ENCODE data around the gene ZNF160.

DNA sequence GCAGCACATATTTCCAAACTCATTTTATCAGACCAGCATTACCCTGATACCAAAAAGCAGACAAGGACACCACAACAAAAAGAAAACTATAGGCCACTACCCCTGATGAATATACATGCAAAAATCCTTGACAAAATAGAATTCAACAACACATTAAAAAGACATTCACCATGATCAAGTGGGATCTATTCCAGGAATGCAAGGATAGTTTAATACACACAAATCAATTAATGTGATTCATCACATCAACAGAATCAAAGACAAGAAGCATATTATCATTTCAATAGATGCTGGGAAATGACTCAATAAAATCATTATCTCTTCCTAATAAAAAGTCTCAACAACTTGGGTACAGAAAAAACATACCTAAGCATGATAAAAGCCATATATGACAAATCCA is 44.4 kb upstream of the ZNF160 start:
- TF ChIP-seq, protein P1, sequence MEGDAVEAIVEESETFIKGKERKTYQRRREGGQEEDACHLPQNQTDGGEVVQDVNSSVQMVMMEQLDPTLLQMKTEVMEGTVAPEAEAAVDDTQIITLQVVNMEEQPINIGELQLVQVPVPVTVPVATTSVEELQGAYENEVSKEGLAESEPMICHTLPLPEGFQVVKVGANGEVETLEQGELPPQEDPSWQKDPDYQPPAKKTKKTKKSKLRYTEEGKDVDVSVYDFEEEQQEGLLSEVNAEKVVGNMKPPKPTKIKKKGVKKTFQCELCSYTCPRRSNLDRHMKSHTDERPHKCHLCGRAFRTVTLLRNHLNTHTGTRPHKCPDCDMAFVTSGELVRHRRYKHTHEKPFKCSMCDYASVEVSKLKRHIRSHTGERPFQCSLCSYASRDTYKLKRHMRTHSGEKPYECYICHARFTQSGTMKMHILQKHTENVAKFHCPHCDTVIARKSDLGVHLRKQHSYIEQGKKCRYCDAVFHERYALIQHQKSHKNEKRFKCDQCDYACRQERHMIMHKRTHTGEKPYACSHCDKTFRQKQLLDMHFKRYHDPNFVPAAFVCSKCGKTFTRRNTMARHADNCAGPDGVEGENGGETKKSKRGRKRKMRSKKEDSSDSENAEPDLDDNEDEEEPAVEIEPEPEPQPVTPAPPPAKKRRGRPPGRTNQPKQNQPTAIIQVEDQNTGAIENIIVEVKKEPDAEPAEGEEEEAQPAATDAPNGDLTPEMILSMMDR (IDR thresholded peaks at IDR 0.05) = no peak
- TF ChIP-seq POLR2A (IDR thresholded peaks at IDR 0.05) (no peak), EP300 (IDR thresholded peaks at IDR 0.05) (no peak), POLR2AphosphoS5 (IDR thresholded peaks at IDR 0.05) (no peak)

All from sigmoid colon (tissue), 4 donors.